ENCODE measurements around the gene TRAPPC13. TPM values are rescaled to one million over a fixed set of nuclear protein-coding genes. Genes with fewer than 3 reads are reported as not detected.
"Not testable (repeated sequence)": the region's sequence is repeated elsewhere in the genome, so short reads cannot be mapped to it uniquely, and the experiment has no call there.

The TRAPPC13 gene
- total RNA-seq, 3 donors from 2014 or later = 16.5 to 31.9 (median 19.0) TPM

GRCh38 chr5:65663804-65664521, 39.1 kb downstream of the TRAPPC13 start:
- Histone ChIP-seq H3K4me3 (no peak overlapping the region), H3K4me1 (ENCODE audit: low read depth) (no peaks in the 10 kb centered on the region), H3K36me3 (ENCODE audit: low read depth) (no peaks in the 10 kb centered on the region), H3K9me3 (no peaks in the 10 kb centered on the region)
- no peak for ATAC-seq
- intact Hi-C loops (cut with DNase I, micrococcal nuclease) = no loop called here
- TF ChIP-seq CTCF (IDR thresholded peaks at IDR 0.05) = no peak
- DNase-seq = no peak

- DNase-seq = no peak
- H3K4me1 ChIP-seq (ENCODE audit: low read depth) = no peaks in the 10 kb centered on the region
- TF ChIP-seq CTCF (IDR thresholded peaks at IDR 0.05) = no peak
- no peak overlapping the region for H3K4me3 ChIP-seq
- intact Hi-C loops (cut with DNase I, micrococcal nuclease) = no loop called here
- no peaks in the 10 kb centered on the region for H3K36me3 ChIP-seq (ENCODE audit: low read depth)
- ATAC-seq = no peak
- H3K9me3 ChIP-seq = no peaks in the 10 kb centered on the region
Observed at GRCh38 chr5:65668696-65669095, 43.9 kb downstream of the TRAPPC13 start.

- intact Hi-C loops (cut with DNase I, micrococcal nuclease) = no loop called here
- Histone ChIP-seq H3K9me3 (no peaks in the 10 kb centered on the region), H3K36me3 (ENCODE audit: low read depth) (no peaks in the 10 kb centered on the region), H3K4me3 (no peak overlapping the region), H3K4me1 (ENCODE audit: low read depth) (no peaks in the 10 kb centered on the region)
- TF ChIP-seq CTCF (IDR thresholded peaks at IDR 0.05) = no peak
- DNase-seq = no peak
- no peak for ATAC-seq
Observed at GRCh38 chr5:65672796-65673195, 48.0 kb downstream of the TRAPPC13 start.

GRCh38 chr5:65674749-65675148, 49.9 kb downstream of the TRAPPC13 start:
- TF ChIP-seq CTCF (IDR thresholded peaks at IDR 0.05) = no peak
- ATAC-seq (no peak), DNase-seq (no peak)
- Histone ChIP-seq H3K4me3 (no peak overlapping the region), H3K4me1 (ENCODE audit: low read depth) (no peaks in the 10 kb centered on the region), H3K9me3 (no peaks in the 10 kb centered on the region), H3K36me3 (ENCODE audit: low read depth) (no peaks in the 10 kb centered on the region)
- intact Hi-C loops (cut with DNase I, micrococcal nuclease) = no loop called here

- H3K36me3 ChIP-seq (ENCODE audit: low read depth); H3K4me3 ChIP-seq; ATAC-seq; DNase-seq; H3K4me1 ChIP-seq (ENCODE audit: low read depth); H3K9me3 ChIP-seq; intact Hi-C loops (cut with DNase I, micrococcal nuclease): not testable (repeated sequence)
Observed at GRCh38 chr5:65676056-65676455, 51.2 kb downstream of the TRAPPC13 start.

- no peaks in the 10 kb centered on the region for H3K4me1 ChIP-seq (ENCODE audit: low read depth)
- no peaks in the 10 kb centered on the region for H3K9me3 ChIP-seq
- DNase-seq (no peak), ATAC-seq (no peak)
- TF ChIP-seq CTCF (IDR thresholded peaks at IDR 0.05) = no peak
- intact Hi-C loops (cut with DNase I, micrococcal nuclease) = no loop called here
- H3K36me3 ChIP-seq (ENCODE audit: low read depth) = no peaks in the 10 kb centered on the region
- no peak overlapping the region for H3K4me3 ChIP-seq
Observed at GRCh38 chr5:65682148-65682547, 57.3 kb downstream of the TRAPPC13 start.

Data from mucosa of descending colon (tissue), 3 donors.